ENCODE measurements around the gene SLC25A30. TPM values are rescaled to one million over a fixed set of nuclear protein-coding genes. Genes with fewer than 3 reads are reported as not detected.

SLC25A30 gene
- total and polyA plus RNA-seq, 8 donors = 15.2 to 25.1 (median 17.9) TPM

DNA sequence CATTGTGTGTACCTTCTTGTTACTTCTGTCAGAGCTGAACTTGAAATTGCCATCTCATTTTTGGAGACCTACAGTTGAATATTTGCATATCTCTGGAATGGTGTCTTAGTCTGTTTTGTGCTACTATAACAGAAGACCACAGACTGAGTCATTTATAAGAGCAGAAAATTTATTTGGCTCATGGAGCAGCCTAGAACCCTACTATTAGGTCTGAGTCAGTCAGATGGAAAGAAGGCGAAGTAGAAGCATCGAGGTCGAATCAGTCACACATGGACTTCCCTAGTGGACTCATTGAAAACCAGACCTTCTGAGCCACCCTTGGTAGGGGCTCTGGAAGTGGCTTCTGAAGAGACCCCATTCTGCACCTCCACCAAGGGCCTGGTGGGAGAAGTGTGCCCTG is 43.3 kb downstream of the SLC25A30 start:
- ATAC-seq = no peak
- DNase-seq = no peak
- Histone ChIP-seq H3K27ac (no peak overlapping the region), H3K9me3 (no peaks in the 10 kb centered on the region), H3K27me3 (no peaks in the 10 kb centered on the region), H3K4me3 (no peak overlapping the region), H3K4me1 (peaks cover 0 to 11% of the 10 kb centered on the region in 2 donors), H3K36me3 (no peaks in the 10 kb centered on the region)
- TF ChIP-seq, protein P1, sequence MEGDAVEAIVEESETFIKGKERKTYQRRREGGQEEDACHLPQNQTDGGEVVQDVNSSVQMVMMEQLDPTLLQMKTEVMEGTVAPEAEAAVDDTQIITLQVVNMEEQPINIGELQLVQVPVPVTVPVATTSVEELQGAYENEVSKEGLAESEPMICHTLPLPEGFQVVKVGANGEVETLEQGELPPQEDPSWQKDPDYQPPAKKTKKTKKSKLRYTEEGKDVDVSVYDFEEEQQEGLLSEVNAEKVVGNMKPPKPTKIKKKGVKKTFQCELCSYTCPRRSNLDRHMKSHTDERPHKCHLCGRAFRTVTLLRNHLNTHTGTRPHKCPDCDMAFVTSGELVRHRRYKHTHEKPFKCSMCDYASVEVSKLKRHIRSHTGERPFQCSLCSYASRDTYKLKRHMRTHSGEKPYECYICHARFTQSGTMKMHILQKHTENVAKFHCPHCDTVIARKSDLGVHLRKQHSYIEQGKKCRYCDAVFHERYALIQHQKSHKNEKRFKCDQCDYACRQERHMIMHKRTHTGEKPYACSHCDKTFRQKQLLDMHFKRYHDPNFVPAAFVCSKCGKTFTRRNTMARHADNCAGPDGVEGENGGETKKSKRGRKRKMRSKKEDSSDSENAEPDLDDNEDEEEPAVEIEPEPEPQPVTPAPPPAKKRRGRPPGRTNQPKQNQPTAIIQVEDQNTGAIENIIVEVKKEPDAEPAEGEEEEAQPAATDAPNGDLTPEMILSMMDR (IDR thresholded peaks at IDR 0.05) = no peak
- intact Hi-C loops (cut with DNase I) = no loop called here

GRCh38 chr13:45373162-45373547 is 45.0 kb downstream of the SLC25A30 start:
- TF ChIP-seq, protein P1 (IDR thresholded peaks at IDR 0.05) = no peak
- intact Hi-C loops (cut with DNase I) = no loop called here
- no peak for ATAC-seq

DNA sequence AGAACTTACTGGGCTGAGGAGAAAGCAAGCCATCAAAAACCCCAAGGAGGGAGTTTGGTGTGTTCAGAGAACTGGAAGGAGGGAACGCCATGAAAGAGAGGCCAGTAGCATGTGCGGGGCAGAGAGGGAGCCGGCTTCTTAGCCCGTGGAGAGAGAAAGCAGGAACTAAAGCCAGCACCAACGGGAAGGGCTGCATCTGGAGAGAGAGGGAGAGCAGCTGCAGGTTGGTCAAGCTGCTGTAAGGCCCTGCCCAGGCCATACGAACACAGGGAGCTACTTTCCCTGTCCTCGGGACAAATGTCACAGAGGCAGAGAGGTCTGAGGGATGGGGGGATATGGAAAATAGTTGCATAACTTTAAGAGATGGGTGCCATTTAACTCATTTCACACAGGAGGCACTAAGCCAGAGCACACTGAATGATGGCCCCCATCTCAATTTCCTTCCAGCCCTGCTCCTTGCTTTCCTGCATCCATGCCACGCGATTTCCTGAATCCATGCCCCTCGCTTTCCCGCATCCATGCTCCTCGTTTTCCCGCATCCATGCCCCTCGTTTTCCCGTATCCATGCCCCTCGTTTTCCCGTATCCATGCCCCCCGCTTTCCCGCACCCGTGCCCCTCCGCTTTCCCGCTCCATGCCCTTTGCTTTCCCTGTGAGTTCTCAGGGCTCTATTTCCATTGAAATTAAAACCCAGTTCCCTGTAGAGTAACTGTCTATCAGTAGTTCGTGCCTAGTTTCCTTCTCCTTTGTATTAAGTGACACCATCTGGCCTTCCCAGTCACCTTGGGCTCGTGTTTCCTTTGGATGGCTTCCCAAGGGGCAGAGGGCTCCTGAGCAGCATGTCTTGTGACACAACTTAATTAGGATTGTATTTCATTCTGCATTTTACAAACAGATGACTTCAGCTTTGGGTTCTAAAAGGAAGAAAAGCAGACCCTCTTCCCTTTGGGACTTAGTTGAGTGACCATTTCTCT is 45.7 kb downstream of the SLC25A30 start:
- H3K27ac ChIP-seq = no peak overlapping the region
- no peak for DNase-seq
- TF ChIP-seq, protein P1 (IDR thresholded peaks at IDR 0.05) = no peak
- H3K4me1 ChIP-seq = peaks cover 0 to 25% of the 10 kb centered on the region in 2 donors
- intact Hi-C loops (cut with DNase I) = no loop called here
- no peak overlapping the region for H3K4me3 ChIP-seq
- no peaks in the 10 kb centered on the region for H3K9me3 ChIP-seq
- no peaks in the 10 kb centered on the region for H3K36me3 ChIP-seq
- no peak for ATAC-seq
- no peaks in the 10 kb centered on the region for H3K27me3 ChIP-seq

More at GRCh38 chr13:45373162-45373547, 45.0 kb downstream of the SLC25A30 start:
- Histone ChIP-seq H3K4me3 (no peak overlapping the region), H3K9me3 (no peaks in the 10 kb centered on the region), H3K4me1 (peaks cover 0 to 18% of the 10 kb centered on the region in 2 donors), H3K27ac (no peak overlapping the region), H3K27me3 (no peaks in the 10 kb centered on the region), H3K36me3 (no peaks in the 10 kb centered on the region)
- no peak for DNase-seq

- Histone ChIP-seq H3K9me3 (no peaks in the 10 kb centered on the region), H3K27me3 (no peaks in the 10 kb centered on the region), H3K4me3 (no peak overlapping the region), H3K27ac (no peak overlapping the region), H3K36me3 (no peaks in the 10 kb centered on the region), H3K4me1 (peaks cover 0 to 28% of the 10 kb centered on the region in 2 donors)
- TF ChIP-seq, protein P1 (IDR thresholded peaks at IDR 0.05) = peak; percentile 88 to 93
- ATAC-seq = peak; percentile 86
- intact Hi-C loops (cut with DNase I) = no loop called here
- peak; percentile 47 to 93 (median 70) for DNase-seq
Measured at GRCh38 chr13:45370922-45371406, 47.2 kb downstream of the SLC25A30 start.

GRCh38 chr13:45369116-45369515 is 49.1 kb downstream of the SLC25A30 start:
- no peak overlapping the region for H3K27ac ChIP-seq
- TF ChIP-seq, protein P1 (IDR thresholded peaks at IDR 0.05) = no peak
- no peaks in the 10 kb centered on the region for H3K36me3 ChIP-seq
- no peaks in the 10 kb centered on the region for H3K27me3 ChIP-seq
- ATAC-seq = no peak
- H3K4me3 ChIP-seq = no peak overlapping the region
- intact Hi-C loops (cut with DNase I) = no loop called here
- H3K9me3 ChIP-seq = no peaks in the 10 kb centered on the region
- H3K4me1 ChIP-seq = peaks cover 0 to 28% of the 10 kb centered on the region in 2 donors
- DNase-seq = no peak

All from left lung (tissue), 10 donors.